Left lung (tissue), 10 donors: ENCODE results near the gene RPL18A. TPM values are rescaled to one million over a fixed set of nuclear protein-coding genes. Genes with fewer than 3 reads are reported as not detected.
A peak's percentile ranks its signal among the peaks of the same experiment; 100 is the strongest.

Experiments used
- ATAC-seq: fragments of 200-7000 bp; cut with Tn5 transposase; one replicate; pipeline ENCODE4 v1.9.1; 2020; ENCODE audit warnings: moderate library complexity
- DNase-seq, 4 donors: peaks; one replicate each; pipeline ENCODE4 v3.0.0-alpha.2; 2013 to 2020
- H3K27ac ChIP-seq, 2 donors: fragments of 200-600 bp; sonication (generic) in 1 of 2; one replicate each; pipeline versions ENCODE4 v1.5.0 to v1.8.0; 2020 to 2021
- H3K27me3 ChIP-seq, 2 donors: fragments of 200-600 bp; sonication (generic) in 1 of 2; one replicate each; pipeline versions ENCODE4 v1.5.0 to v1.8.0; 2020 to 2021
- H3K36me3 ChIP-seq, 2 donors: fragments of 200-600 bp; sonication (generic) in 1 of 2; one replicate each; pipeline versions ENCODE4 v1.5.0 to v1.8.0; 2020 to 2021
- H3K4me1 ChIP-seq, 2 donors: fragments of 200-600 bp; one replicate each; pipeline ENCODE4 v1.8.0; 2021
- H3K4me3 ChIP-seq, 2 donors: fragments of 200-600 bp; sonication (generic) in 1 of 2; one replicate each; pipeline versions ENCODE4 v1.5.0 to v1.8.0; 2020 to 2021; ENCODE audit warnings: mild to moderate bottlenecking in 1 of 2
- H3K9me3 ChIP-seq, 2 donors: fragments of 200-600 bp; sonication (generic) in 1 of 2; one replicate each; pipeline versions ENCODE4 v1.5.0 to v1.8.0; 2020 to 2021
- CTCF ChIP-seq, 2 donors: fragments of 200-600 bp; sonication (generic) in 1 of 2; IDR thresholded peaks; one replicate each; pipeline versions ENCODE4 v1.5.0 to v1.8.0; 2021; ENCODE audit warnings: antibody characterized with exemption in 2 of 2
- intact Hi-C, 2 donors: fragments of 100-400 bp; cut with DNase I; formaldehyde crosslinking; loops; one replicate each; pipeline versions ENCODE4 v1.11.2 to v1.14.2; 2022
- polyA plus RNA-seq, 6 donors: library from polyadenylated mRNA; unstranded; fragments of 120-200 nt; gene quantifications; one replicate each; pipeline ENCODE4 v1.2.1, GENCODE V29; 2013; ENCODE audit not compliant: insufficient read length in 6 of 6
- total RNA-seq, 2 donors: library from RNA; stranded (reverse); fragmentation: NEBNext Ultra II Directional; extraction: Animal tissue kit (Norgen Biotek cat#: 25700); gene quantifications; one replicate each; pipeline ENCODE4 v1.2.1, GENCODE V29; 2021
- donor health status: DM: no; HTN: yes; CAD: no.
- donor health status: DM: no; HTN: no; CAD: no.

Gene RPL18A
- total and polyA plus RNA-seq, 8 donors, result 1,124 to 1,592 (median 1,314) TPM

GRCh38 chr19:17841371-17841809, 18.3 kb upstream of the RPL18A start:
- H3K4me1 ChIP-seq, result peaks cover 0 to 38% of the 10 kb centered on the region in 2 donors
- no peak for TF ChIP-seq CTCF (IDR thresholded peaks at IDR 0.05)
- DNase-seq (no peak), ATAC-seq (peak; percentile 17)
- H3K27ac ChIP-seq, result no peak overlapping the region
- intact Hi-C loops, result no loop called here
- peaks cover 0 to 75% of the 10 kb centered on the region in 2 donors for H3K36me3 ChIP-seq
- peaks cover 0 to 33% of the 10 kb centered on the region in 2 donors for H3K27me3 ChIP-seq
- H3K9me3 ChIP-seq, result no peaks in the 10 kb centered on the region
- H3K4me3 ChIP-seq, result no peak overlapping the region

- intact Hi-C loops, result no loop called here
- Histone ChIP-seq H3K27me3 (peaks cover 0 to 33% of the 10 kb centered on the region in 2 donors), H3K4me3 (no peak overlapping the region), H3K36me3 (peaks cover 0 to 68% of the 10 kb centered on the region in 2 donors), H3K4me1 (peaks cover 0 to 44% of the 10 kb centered on the region in 2 donors), H3K9me3 (no peaks in the 10 kb centered on the region), H3K27ac (no peak overlapping the region)
- ATAC-seq, result peak; percentile 86
- peak in 2 of 4 donors; percentile 65 to 72 for DNase-seq
- TF ChIP-seq CTCF (IDR thresholded peaks at IDR 0.05), result no peak
These were observed 17.7 kb upstream of the RPL18A start for GRCh38 chr19:17841810-17842662.

GRCh38 chr19:17842663-17843291, 16.9 kb upstream of the RPL18A start:
- peaks cover 0 to 47% of the 10 kb centered on the region in 2 donors for H3K4me1 ChIP-seq
- H3K27me3 ChIP-seq, result peaks cover 0 to 33% of the 10 kb centered on the region in 2 donors
- no peak for TF ChIP-seq CTCF (IDR thresholded peaks at IDR 0.05)
- H3K4me3 ChIP-seq, result no peak overlapping the region
- H3K36me3 ChIP-seq, result peaks cover 0 to 61% of the 10 kb centered on the region in 2 donors
- no peaks in the 10 kb centered on the region for H3K9me3 ChIP-seq
- H3K27ac ChIP-seq, result no peak overlapping the region
- DNase-seq (no peak), ATAC-seq (no peak)
- intact Hi-C loops, result no loop called here

DNA sequence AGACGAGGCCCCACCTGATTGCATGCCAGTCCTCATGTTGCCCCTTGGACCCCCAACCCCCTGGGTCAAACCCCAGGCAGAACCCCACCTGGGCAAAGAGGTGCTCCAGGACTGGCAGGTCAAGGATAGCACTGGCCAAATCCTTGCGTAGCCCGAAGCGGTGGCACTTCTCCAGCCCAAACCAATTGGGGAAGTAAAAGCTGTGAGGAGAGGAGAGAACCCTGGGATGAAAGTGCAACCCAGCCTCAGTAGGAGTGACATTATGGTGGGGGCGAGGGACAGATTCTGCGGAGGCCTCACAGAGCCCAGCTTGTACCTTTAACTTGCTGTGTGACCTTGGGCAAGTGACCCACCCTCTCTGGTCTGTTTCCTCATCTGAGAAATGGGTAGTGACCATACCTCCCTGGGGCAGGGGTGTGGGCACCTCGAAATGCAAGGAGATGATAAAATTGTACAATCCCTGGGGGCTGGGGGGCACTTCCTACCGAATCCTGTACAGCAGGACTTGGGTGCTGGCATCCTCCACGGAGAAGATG, 16.4 kb upstream of the RPL18A start:
- Histone ChIP-seq H3K27me3 (peaks cover 0 to 33% of the 10 kb centered on the region in 2 donors), H3K27ac (no peak overlapping the region), H3K4me3 (no peak overlapping the region), H3K36me3 (peaks cover 0 to 55% of the 10 kb centered on the region in 2 donors), H3K9me3 (no peaks in the 10 kb centered on the region), H3K4me1 (peaks cover 0 to 53% of the 10 kb centered on the region in 2 donors)
- ATAC-seq, result no peak
- no peak for DNase-seq
- no peak for TF ChIP-seq CTCF (IDR thresholded peaks at IDR 0.05)
- intact Hi-C loops, result no loop called here
